Stimulated activated CD4-positive, alpha-beta T cell treated with anti-CD3 and anti-CD28 coated beads, Interleukin-1b, Interleukin-23, amount 100 ng/mL, for 1 hour (primary cell): ENCODE data around the gene MADD.
"Not testable (repeated sequence)": the region's sequence is repeated elsewhere in the genome, so short reads cannot be mapped to it uniquely, and the experiment has no call there.

Experiments used
- DNase-seq, 2 donors: peaks; one replicate each; pipeline ENCODE4 v3.0.0-alpha.2; 2020; ENCODE audit warnings: low read depth in 2 of 2

MADD gene

GRCh38 chr11:47274495-47275235, 4.7 kb downstream of the MADD start:
- no peak for DNase-seq

- no peak for DNase-seq
These were observed 7.0 kb downstream of the MADD start for GRCh38 chr11:47276923-47277322.

GRCh38 chr11:47278058-47278457, 8.1 kb downstream of the MADD start:
- no peak for DNase-seq

- no peak for DNase-seq
These were observed 8.8 kb downstream of the MADD start for GRCh38 chr11:47278769-47279168.

GRCh38 chr11:47280099-47280498, 10.2 kb downstream of the MADD start:
- DNase-seq, result no peak

GRCh38 chr11:47280860-47281259, 10.9 kb downstream of the MADD start:
- no peak for DNase-seq

GRCh38 chr11:47282462-47282861, 12.5 kb downstream of the MADD start:
- no peak for DNase-seq

GRCh38 chr11:47284151-47284550, 14.2 kb downstream of the MADD start:
- DNase-seq, result no peak

- DNase-seq, result no peak
These were observed 16.2 kb downstream of the MADD start for GRCh38 chr11:47285969-47286770.

- DNase-seq, result no peak
These were observed 18.1 kb downstream of the MADD start for GRCh38 chr11:47288066-47288465.

- DNase-seq, result no peak
These were observed 19.9 kb downstream of the MADD start for GRCh38 chr11:47289856-47290255.

- no peak for DNase-seq
These were observed 25.5 kb downstream of the MADD start for GRCh38 chr11:47295385-47295784.

GRCh38 chr11:47296045-47296444, 26.1 kb downstream of the MADD start:
- DNase-seq, result no peak

GRCh38 chr11:47299078-47299477, 29.1 kb downstream of the MADD start:
- no peak for DNase-seq

- no peak for DNase-seq
These were observed 32.9 kb downstream of the MADD start for GRCh38 chr11:47302853-47303252.

GRCh38 chr11:47305734-47306483, 36.0 kb downstream of the MADD start:
- DNase-seq, result no peak

GRCh38 chr11:47306484-47306844, 36.5 kb downstream of the MADD start:
- DNase-seq, result no peak

- no peak for DNase-seq
These were observed 38.3 kb downstream of the MADD start for GRCh38 chr11:47308050-47308823.

- DNase-seq, result no peak
These were observed 45.1 kb downstream of the MADD start for GRCh38 chr11:47314992-47315391.

- DNase-seq, result not testable (repeated sequence)
These were observed 46.6 kb downstream of the MADD start for GRCh38 chr11:47316501-47316900.

GRCh38 chr11:47317064-47317828, 47.3 kb downstream of the MADD start:
- DNase-seq, result no peak
